Measurements from ENCODE around the gene CNOT1. TPM values are rescaled to one million over a fixed set of nuclear protein-coding genes. Genes with fewer than 3 reads are reported as not detected.
"Not testable (repeated sequence)": the region's sequence is repeated elsewhere in the genome, so short reads cannot be mapped to it uniquely, and the experiment has no call there.

CNOT1 gene
- total RNA-seq, 1 experiment from 2014 or later: 299 TPM

GRCh38 chr16:58582971-58583765, 46.5 kb downstream of the CNOT1 start:
- Histone ChIP-seq H4K20me1 (ENCODE audit: insufficient read depth, low read depth, low read length) (peaks cover 8% of the 10 kb centered on the region; the same call in 1 of the 2 replicates), H3K27me3 (ENCODE audit: low read length) (no peaks in the 10 kb centered on the region), H2AFZ (ENCODE audit: low read length) (no peak overlapping the region), H3K9ac (ENCODE audit: low read length) (no peak overlapping the region), H3K4me2 (ENCODE audit: low read depth, low read length, poor library complexity, severe bottlenecking) (no peak overlapping the region), H3K9me3 (ENCODE audit: low read length) (no peaks in the 10 kb centered on the region), H3K27ac (ENCODE audit: low read length) (no peak overlapping the region), H3K4me1 (ENCODE audit: low read length) (no peaks in the 10 kb centered on the region), H3K9me2 (replicated peaks; ENCODE audit: insufficient read depth, low read length) (no peaks in the 10 kb centered on the region), H3K79me2 (ENCODE audit: low read length) (peaks cover 55% of the 10 kb centered on the region), H3K4me3 (ENCODE audit: low read length) (no peak overlapping the region), H3K36me3 (ENCODE audit: insufficient read depth, low read length) (peaks cover 82% of the 10 kb centered on the region)
- DNase-seq: no peak

GRCh38 chr16:58582133-58582532, 47.5 kb downstream of the CNOT1 start:
- Histone ChIP-seq H3K36me3 (ENCODE audit: insufficient read depth, low read length) (peaks cover 85% of the 10 kb centered on the region), H3K4me1 (ENCODE audit: low read length) (no peaks in the 10 kb centered on the region)

GRCh38 chr16:58579587-58579986, 50.0 kb downstream of the CNOT1 start:
- Histone ChIP-seq H3K4me2 (ENCODE audit: low read depth, low read length, poor library complexity, severe bottlenecking) (no peak overlapping the region), H2AFZ (ENCODE audit: low read length) (no peak overlapping the region), H3K9ac (ENCODE audit: low read length) (no peak overlapping the region), H3K27ac (ENCODE audit: low read length) (no peak overlapping the region), H3K4me1 (ENCODE audit: low read length) (no peaks in the 10 kb centered on the region), H3K79me2 (ENCODE audit: low read length) (peaks cover 61% of the 10 kb centered on the region), H3K9me3 (ENCODE audit: low read length) (no peaks in the 10 kb centered on the region), H3K4me3 (ENCODE audit: low read length) (no peak overlapping the region), H3K36me3 (ENCODE audit: insufficient read depth, low read length) (peaks cover 87% of the 10 kb centered on the region), H4K20me1 (ENCODE audit: insufficient read depth, low read depth, low read length) (0 out of 2 replicates have a peak, but pooled peaks cover 3% of the 10 kb centered on the region), H3K27me3 (ENCODE audit: low read length) (no peaks in the 10 kb centered on the region), H3K9me2 (replicated peaks; ENCODE audit: insufficient read depth, low read length) (no peaks in the 10 kb centered on the region)
- DNase-seq: no peak

More at GRCh38 chr16:58582133-58582532, 47.5 kb downstream of the CNOT1 start:
- Histone ChIP-seq H3K4me2 (ENCODE audit: low read depth, low read length, poor library complexity, severe bottlenecking) (no peak overlapping the region), H3K27me3 (ENCODE audit: low read length) (no peaks in the 10 kb centered on the region), H4K20me1 (ENCODE audit: insufficient read depth, low read depth, low read length) (peaks cover 8% of the 10 kb centered on the region; the same call in 1 of the 2 replicates), H3K9ac (ENCODE audit: low read length) (no peak overlapping the region), H3K4me3 (ENCODE audit: low read length) (no peak overlapping the region), H3K27ac (ENCODE audit: low read length) (no peak overlapping the region), H2AFZ (ENCODE audit: low read length) (no peak overlapping the region), H3K9me2 (replicated peaks; ENCODE audit: insufficient read depth, low read length) (no peaks in the 10 kb centered on the region), H3K9me3 (ENCODE audit: low read length) (no peaks in the 10 kb centered on the region), H3K79me2 (ENCODE audit: low read length) (peaks cover 58% of the 10 kb centered on the region)
- DNase-seq: no peak

- no peak overlapping the region for H3K4me2 ChIP-seq (ENCODE audit: low read depth, low read length, poor library complexity, severe bottlenecking)
- H3K27ac ChIP-seq (ENCODE audit: low read length): no peak overlapping the region
- H3K9me2 ChIP-seq (replicated peaks; ENCODE audit: insufficient read depth, low read length): no peaks in the 10 kb centered on the region
- no peak for DNase-seq
- H3K4me3 ChIP-seq (ENCODE audit: low read length): no peak overlapping the region
- H3K36me3 ChIP-seq (ENCODE audit: insufficient read depth, low read length): peaks cover 94% of the 10 kb centered on the region
- H3K79me2 ChIP-seq (ENCODE audit: low read length): peaks cover 67% of the 10 kb centered on the region
- H4K20me1 ChIP-seq (ENCODE audit: insufficient read depth, low read depth, low read length): 0 out of 2 replicates have a peak, but pooled peaks cover 3% of the 10 kb centered on the region
- no peaks in the 10 kb centered on the region for H3K27me3 ChIP-seq (ENCODE audit: low read length)
- H3K9me3 ChIP-seq (ENCODE audit: low read length): no peaks in the 10 kb centered on the region
- H2AFZ ChIP-seq (ENCODE audit: low read length): no peak overlapping the region
- H3K4me1 ChIP-seq (ENCODE audit: low read length): no peaks in the 10 kb centered on the region
- no peak overlapping the region for H3K9ac ChIP-seq (ENCODE audit: low read length)
These were observed 51.0 kb downstream of the CNOT1 start for GRCh38 chr16:58578642-58579041.

- Histone ChIP-seq H3K4me3 (ENCODE audit: low read length) (no peak overlapping the region), H3K4me2 (ENCODE audit: low read depth, low read length, poor library complexity, severe bottlenecking) (no peak overlapping the region), H3K9ac (ENCODE audit: low read length) (no peak overlapping the region), H3K27me3 (ENCODE audit: low read length) (no peaks in the 10 kb centered on the region), H3K4me1 (ENCODE audit: low read length) (no peaks in the 10 kb centered on the region), H3K9me3 (ENCODE audit: low read length) (no peaks in the 10 kb centered on the region), H3K9me2 (replicated peaks; ENCODE audit: insufficient read depth, low read length) (no peaks in the 10 kb centered on the region), H4K20me1 (ENCODE audit: insufficient read depth, low read depth, low read length) (0 out of 2 replicates have a peak, but pooled peaks cover 3% of the 10 kb centered on the region), H2AFZ (ENCODE audit: low read length) (no peak overlapping the region), H3K27ac (ENCODE audit: low read length) (no peak overlapping the region), H3K79me2 (ENCODE audit: low read length) (peaks cover 58% of the 10 kb centered on the region), H3K36me3 (ENCODE audit: insufficient read depth, low read length) (peaks cover 81% of the 10 kb centered on the region)
- no peak for DNase-seq
These were observed 52.5 kb downstream of the CNOT1 start for GRCh38 chr16:58577141-58577540.

GRCh38 chr16:58574895-58575294, 54.7 kb downstream of the CNOT1 start:
- H2AFZ ChIP-seq (ENCODE audit: low read length): no peak overlapping the region

GRCh38 chr16:58565697-58566096, 63.9 kb downstream of the CNOT1 start:
- not testable (repeated sequence) for H3K27me3 ChIP-seq (ENCODE audit: low read length); H3K27ac ChIP-seq (ENCODE audit: low read length); H3K4me2 ChIP-seq (ENCODE audit: low read depth, low read length, poor library complexity, severe bottlenecking); H3K9me3 ChIP-seq (ENCODE audit: low read length); H3K9ac ChIP-seq (ENCODE audit: low read length); H3K4me1 ChIP-seq (ENCODE audit: low read length); H2AFZ ChIP-seq (ENCODE audit: low read length); H3K9me2 ChIP-seq (replicated peaks; ENCODE audit: insufficient read depth, low read length); DNase-seq; H3K4me3 ChIP-seq (ENCODE audit: low read length)
- Histone ChIP-seq H4K20me1 (ENCODE audit: insufficient read depth, low read depth, low read length) (peaks cover 17% of the 10 kb centered on the region), H3K79me2 (ENCODE audit: low read length) (peaks cover 87% of the 10 kb centered on the region), H3K36me3 (ENCODE audit: insufficient read depth, low read length) (peaks cover 73% of the 10 kb centered on the region)

More at GRCh38 chr16:58574895-58575294, 54.7 kb downstream of the CNOT1 start:
- Histone ChIP-seq H3K9me3 (ENCODE audit: low read length) (no peaks in the 10 kb centered on the region), H3K27ac (ENCODE audit: low read length) (no peak overlapping the region), H3K27me3 (ENCODE audit: low read length) (no peaks in the 10 kb centered on the region), H3K4me3 (ENCODE audit: low read length) (no peak overlapping the region), H4K20me1 (ENCODE audit: insufficient read depth, low read depth, low read length) (0 out of 2 replicates have a peak, but pooled peaks cover 9% of the 10 kb centered on the region), H3K79me2 (ENCODE audit: low read length) (peaks cover 70% of the 10 kb centered on the region), H3K4me2 (ENCODE audit: low read depth, low read length, poor library complexity, severe bottlenecking) (no peak overlapping the region), H3K4me1 (ENCODE audit: low read length) (no peaks in the 10 kb centered on the region), H3K9ac (ENCODE audit: low read length) (no peak overlapping the region), H3K9me2 (replicated peaks; ENCODE audit: insufficient read depth, low read length) (no peaks in the 10 kb centered on the region), H3K36me3 (ENCODE audit: insufficient read depth, low read length) (peaks cover 76% of the 10 kb centered on the region)
- DNase-seq: no peak

- Histone ChIP-seq H3K4me1 (ENCODE audit: low read length) (no peaks in the 10 kb centered on the region), H3K9me2 (replicated peaks; ENCODE audit: insufficient read depth, low read length) (no peaks in the 10 kb centered on the region), H3K9ac (ENCODE audit: low read length) (no peak overlapping the region), H3K9me3 (ENCODE audit: low read length) (no peaks in the 10 kb centered on the region), H4K20me1 (ENCODE audit: insufficient read depth, low read depth, low read length) (peaks cover 11% of the 10 kb centered on the region), H2AFZ (ENCODE audit: low read length) (no peak overlapping the region), H3K27me3 (ENCODE audit: low read length) (no peaks in the 10 kb centered on the region), H3K79me2 (ENCODE audit: low read length) (peaks cover 80% of the 10 kb centered on the region), H3K4me3 (ENCODE audit: low read length) (no peak overlapping the region), H3K27ac (ENCODE audit: low read length) (no peak overlapping the region), H3K4me2 (ENCODE audit: low read depth, low read length, poor library complexity, severe bottlenecking) (no peak overlapping the region), H3K36me3 (ENCODE audit: insufficient read depth, low read length) (peaks cover 70% of the 10 kb centered on the region)
- no peak for DNase-seq
These were observed 65.9 kb downstream of the CNOT1 start for GRCh38 chr16:58563775-58564174.

All from Karpas-422 (cell line).